Ishikawa (cell line): ENCODE results near the gene CNGA3.

Experiments used
- EP300 ChIP-seq: IDR thresholded peaks from 2 replicates; pipeline ENCODE4 v1.6.1; 2012; ENCODE audit warnings: borderline replicate concordance
- NFIC ChIP-seq: IDR thresholded peaks from 2 replicates; pipeline ENCODE4 v1.6.1; 2012
- REST ChIP-seq: IDR thresholded peaks from 2 replicates; pipeline ENCODE4 v1.6.1; 2012; ENCODE audit warnings: low read depth, mild to moderate bottlenecking
- TAF1 ChIP-seq: IDR thresholded peaks from 2 replicates; pipeline ENCODE4 v1.6.1; 2012; ENCODE audit warnings: low read depth, mild to moderate bottlenecking
- USF1 ChIP-seq: IDR thresholded peaks from 2 replicates; pipeline ENCODE4 v1.6.1; 2012
- ZBTB7A ChIP-seq: IDR thresholded peaks from 2 replicates; pipeline ENCODE4 v1.6.1; 2012; ENCODE audit warnings: low read depth

GRCh38 chr2:98356729-98357128 lies 10.5 kb downstream of the CNGA3 start:
- TF ChIP-seq TAF1 (no peak), ZBTB7A (no peak), USF1 (no peak), NFIC (no peak), EP300 (no peak), REST (no peak)
